ENCODE results near the gene ADORA2B.

The ADORA2B gene

DNA sequence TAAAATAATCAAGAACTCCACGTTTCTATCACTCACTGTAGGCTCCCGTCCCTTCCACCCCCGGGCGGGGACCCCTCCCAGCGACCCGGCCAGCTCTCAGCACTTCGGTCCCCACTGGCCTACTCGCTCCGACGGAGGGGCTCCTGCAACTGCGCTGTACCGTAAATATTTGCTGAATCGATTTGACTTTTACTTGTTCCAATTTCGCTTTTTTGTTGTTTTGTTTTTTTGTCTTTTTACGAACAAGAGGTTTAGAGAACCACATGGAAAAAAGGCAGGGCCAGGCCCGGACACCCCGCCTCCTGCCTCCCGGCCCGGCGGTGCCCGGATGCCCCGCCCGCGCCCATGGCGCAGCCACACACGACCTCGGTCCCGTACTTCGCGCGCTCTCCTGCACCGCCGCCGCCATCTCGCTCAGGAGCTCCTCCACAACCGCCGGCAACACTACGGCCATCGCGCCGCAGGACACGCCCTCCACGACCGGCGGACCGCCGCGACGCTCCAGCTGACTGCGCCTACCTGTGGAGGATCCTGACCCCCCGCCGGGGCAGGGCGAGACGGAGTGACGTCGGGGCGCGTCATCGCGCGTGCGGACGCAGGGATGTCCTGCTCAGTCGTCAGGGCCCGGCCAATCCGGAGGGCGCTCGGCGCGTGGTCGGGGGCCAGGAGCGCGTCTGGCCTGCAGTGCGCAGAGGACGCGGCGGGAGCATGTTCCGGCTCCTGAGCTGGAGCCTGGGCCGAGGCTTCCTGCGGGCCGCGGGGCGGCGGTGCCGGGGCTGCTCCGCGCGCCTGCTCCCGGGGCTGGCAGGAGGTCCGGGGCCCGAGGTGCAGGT lies 54.4 kb downstream of the ADORA2B start, which contains the start of the genes TTC19 and ZSWIM7:
TSS of gene TTC19 (plus strand) at position 684 of the 833 bp plus-strand sequence. CDS start at position 709, 25 bp downstream.
TSS of gene ZSWIM7 (minus strand) at position 564 of the 833 bp plus-strand sequence. CDS start at position 454, 110 bp downstream.
- DNase-seq: peak; percentile 92

DNA sequence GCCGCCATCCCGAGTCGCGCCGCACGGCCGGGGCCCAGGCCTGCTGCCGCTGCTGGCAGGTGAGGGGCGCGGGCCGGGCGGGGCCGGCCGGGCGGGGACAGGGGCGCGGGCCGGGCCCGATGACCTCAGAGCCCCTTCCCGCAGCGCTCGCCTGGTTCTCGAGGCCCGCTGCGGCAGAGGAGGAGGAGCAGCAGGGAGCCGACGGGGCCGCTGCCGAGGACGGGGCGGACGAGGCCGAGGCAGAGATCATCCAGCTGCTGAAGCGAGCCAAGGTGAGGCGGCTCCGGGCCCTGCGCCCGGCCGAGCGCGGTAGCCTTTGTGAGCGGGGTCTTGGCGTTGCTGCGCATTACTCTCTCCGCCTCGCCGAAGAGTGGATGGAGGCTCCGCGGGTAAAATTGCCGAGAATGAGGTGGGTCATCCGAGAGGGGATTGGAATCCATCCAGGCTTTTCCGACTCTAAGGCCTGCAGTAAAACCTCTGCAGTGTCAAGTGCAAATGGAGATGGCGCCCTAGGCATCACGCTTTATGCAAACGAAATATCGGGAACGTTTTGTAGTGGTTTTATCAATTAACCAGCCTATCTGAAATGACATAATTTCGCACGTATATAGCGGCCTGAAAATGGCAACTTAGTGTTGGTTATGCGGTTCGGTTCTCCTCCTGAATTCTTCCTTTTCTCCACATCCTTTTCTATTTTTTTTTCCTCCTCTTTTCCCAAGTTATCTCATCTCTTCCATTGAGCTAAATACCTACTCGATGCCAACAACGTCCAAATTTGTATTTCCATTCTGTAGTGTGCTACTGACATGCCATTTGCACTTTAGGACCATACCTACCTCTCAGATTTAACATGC lies 55.3 kb downstream of the ADORA2B start:
- DNase-seq: peak; percentile 38

DNA sequence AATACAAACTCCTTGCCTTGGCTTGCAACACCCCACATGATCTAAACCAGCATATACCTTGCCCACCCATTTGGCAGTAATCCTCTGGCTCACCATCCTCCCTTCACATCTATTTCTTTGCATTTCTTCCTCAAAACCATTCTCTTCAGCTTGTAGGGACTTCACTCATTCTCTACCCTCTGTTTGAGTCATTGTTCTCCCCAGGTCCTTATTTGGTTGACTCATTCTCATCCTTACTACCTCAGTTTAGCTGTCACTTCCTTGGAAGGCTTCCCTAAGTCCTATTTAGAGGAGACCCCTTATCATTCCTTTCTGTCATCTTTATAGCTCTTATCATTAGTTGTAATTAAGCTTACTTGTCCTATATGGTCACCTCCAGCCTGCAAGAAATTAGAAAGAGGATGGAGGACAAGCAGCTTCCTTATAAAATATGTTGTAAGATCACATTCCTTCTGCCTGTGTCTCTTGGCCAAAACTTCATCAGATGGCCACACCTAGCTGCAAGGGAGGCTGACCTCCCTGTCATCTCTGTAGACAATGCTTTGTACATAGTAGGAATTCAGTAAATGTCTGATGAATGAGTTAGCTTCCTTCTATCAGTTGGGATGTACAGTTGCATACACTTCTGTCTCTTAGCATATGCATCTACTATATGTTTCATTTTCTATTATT lies 56.4 kb downstream of the ADORA2B start:
- DNase-seq: no peak

DNA sequence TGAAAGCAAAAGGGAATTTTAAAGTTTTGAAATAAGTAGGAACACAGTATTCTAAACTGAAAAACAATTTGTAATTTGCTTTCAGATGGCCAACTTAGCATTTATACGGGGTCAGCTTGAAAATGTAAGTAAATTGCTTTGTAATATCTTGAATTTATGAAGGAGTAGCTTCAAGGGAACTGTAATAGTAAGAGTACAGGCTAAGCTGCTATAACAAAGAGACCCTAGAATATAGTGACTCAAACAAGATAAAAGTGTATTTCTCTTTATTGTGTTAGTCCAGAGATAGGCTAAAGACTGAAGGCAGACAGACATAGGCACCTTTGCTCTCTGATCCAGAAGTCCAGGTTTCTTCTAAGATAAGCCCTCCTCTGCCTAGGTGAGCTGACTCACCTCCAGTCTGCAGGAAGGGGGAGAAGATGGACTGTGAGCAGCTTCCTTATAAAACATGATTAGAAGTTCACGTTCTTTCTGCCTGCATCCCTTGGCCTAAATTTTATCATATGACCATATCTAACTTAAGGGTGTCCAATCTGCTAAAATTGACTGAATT lies 57.9 kb downstream of the ADORA2B start:
- DNase-seq: no peak

DNA sequence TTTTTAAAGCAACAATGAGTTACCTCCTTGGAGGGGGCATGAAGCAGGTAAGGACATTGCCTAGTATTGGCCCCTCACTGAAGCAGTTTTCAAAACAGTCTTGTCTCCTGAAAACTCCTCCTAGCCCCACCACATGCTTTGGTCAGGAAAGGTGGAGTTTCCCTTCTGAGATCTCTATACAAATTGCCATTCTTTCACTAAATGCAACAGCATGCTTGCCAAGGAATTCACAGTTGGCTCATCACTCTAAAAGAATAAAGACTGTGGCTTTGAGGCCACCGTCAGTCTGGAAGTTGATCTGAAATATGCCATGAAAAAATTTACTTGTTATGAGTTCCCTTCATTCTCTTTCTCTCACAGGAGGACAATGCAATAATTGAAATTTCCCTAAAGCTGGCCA lies 58.9 kb downstream of the ADORA2B start:
- DNase-seq: no peak

DNA sequence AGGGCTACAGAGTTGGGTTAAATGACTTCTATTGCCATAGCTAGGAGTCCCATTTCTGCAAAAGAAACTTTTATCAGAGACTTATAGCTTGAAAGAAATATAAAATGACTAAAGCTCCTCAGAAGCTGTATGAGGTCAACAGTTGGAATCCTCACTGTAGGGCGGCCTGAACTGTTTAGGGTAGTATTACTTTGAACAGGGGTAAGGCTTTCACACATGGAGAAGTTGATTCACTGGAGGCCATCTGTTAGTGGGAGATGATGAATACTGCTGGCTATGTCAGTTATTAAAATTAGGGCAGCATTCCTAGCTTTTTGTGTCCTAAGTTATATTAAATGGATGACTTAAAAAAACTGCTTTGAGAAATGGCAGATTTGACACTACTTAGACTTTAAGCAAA lies 60.7 kb downstream of the ADORA2B start:
- no peak for DNase-seq

DNA sequence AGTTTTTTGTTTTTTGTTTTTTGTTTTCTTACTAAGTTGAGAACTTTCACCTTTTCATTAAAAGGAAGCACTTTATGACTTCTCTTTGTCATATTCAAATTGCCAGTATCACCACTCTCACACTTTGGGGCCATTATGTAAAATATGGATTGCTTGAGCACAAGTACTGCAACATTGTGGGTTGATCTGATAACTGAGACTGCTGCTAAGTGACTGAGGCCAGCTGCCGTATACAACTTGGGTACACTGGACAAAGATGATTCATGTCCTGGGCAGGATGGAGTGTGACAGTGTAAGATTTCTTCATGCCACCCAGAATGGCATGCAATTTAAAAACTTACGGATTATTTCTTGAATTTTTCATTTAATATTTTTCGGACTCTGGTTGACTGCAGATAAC lies 62.5 kb downstream of the ADORA2B start:
- DNase-seq: no peak

DNA sequence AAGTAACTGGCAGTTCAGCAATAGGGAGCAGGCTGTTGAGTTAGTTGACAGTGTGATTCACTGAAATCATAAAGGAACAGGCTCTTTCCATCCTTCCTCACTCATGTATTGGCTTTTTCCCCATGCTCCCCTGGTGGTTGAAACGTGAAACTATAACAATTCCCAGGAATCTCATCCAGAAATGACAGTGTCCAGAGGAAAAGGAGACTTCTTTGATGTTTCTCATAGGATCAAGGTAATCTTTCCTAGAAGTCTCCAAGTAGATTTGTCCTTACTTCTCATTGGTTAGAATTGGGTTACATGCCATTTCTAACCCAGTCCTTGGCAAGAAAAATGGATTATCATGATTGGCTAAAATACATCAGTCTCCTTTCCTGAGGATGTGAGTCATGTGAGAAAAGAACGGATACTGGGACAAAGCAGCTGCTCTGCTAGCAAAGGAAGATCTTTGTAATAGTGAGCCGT lies 69.0 kb downstream of the ADORA2B start:
- no peak for DNase-seq

DNA sequence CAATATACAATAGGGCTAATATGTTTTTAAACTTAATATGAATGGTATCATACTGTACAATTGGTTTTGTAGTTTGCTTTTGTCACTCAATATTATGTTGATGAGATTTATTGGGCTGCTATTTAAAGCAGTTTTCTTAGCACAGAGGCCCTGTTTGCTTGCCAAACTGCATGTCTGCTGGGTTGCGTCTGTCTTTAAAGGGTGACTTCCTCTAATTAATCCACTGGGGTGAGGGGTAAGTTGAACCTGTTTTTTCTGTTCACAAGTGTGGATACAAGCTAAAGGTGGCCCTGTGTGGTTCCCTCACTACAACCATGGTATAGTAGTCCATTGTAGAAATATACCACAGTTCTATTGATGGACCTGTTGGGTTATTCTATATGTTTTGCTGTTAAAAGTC lies 74.4 kb downstream of the ADORA2B start:
- DNase-seq: no peak

DNA sequence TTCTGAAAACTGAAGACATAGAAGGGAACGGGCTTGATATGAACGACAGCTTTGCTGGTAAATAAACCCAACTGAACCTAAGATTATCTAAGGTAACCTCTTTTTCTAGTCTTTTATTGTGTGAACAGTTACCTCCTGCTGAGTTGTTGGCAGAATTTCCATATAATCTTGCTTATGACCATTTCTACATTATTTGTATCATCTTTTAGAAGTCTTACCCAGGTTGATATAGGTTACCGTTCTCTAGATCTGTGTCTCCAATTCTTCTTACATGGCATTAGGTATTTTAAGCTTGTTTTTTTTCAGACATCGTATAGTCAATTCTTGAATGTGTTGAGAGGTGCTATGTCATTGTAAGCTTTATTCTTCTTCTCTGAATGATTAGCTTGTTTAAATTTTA lies 79.0 kb downstream of the ADORA2B start:
- no peak for DNase-seq

DNA sequence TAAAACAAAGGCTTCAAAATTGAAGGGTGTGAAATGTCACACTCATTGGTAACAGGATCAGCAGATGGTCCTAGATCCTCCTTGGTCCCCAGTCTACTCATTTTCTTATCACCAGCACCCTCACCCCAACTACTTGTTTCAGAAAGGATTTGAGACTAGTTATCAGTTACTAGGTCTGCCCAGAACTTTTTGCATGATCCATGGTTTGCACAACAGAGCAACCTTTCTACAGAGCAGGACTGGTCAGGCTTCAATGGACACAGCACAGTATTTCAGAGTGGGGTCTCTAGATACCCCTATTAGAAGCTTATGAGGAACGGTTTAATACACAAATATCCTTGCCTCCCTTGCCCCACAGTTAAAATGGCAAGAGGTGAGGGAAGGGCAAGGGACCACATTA lies 80.3 kb downstream of the ADORA2B start:
- no peak for DNase-seq
